K562 treated with DMSO at 1 percent for 48 hours (cell line): ENCODE results near the gene ZNF608. TPM values are rescaled to one million over a fixed set of nuclear protein-coding genes. Genes with fewer than 3 reads are reported as not detected.

ENCODE experiments used
- total RNA-seq: library from RNA; unstranded; fragments of 300-600 nt; gene quantifications from 2 replicates; pipeline ENCODE4 v1.2.3, GENCODE V29; 2022; ENCODE audit warnings: low replicate concordance; ENCODE audit errors: extremely low read depth

Gene ZNF608, protein sequence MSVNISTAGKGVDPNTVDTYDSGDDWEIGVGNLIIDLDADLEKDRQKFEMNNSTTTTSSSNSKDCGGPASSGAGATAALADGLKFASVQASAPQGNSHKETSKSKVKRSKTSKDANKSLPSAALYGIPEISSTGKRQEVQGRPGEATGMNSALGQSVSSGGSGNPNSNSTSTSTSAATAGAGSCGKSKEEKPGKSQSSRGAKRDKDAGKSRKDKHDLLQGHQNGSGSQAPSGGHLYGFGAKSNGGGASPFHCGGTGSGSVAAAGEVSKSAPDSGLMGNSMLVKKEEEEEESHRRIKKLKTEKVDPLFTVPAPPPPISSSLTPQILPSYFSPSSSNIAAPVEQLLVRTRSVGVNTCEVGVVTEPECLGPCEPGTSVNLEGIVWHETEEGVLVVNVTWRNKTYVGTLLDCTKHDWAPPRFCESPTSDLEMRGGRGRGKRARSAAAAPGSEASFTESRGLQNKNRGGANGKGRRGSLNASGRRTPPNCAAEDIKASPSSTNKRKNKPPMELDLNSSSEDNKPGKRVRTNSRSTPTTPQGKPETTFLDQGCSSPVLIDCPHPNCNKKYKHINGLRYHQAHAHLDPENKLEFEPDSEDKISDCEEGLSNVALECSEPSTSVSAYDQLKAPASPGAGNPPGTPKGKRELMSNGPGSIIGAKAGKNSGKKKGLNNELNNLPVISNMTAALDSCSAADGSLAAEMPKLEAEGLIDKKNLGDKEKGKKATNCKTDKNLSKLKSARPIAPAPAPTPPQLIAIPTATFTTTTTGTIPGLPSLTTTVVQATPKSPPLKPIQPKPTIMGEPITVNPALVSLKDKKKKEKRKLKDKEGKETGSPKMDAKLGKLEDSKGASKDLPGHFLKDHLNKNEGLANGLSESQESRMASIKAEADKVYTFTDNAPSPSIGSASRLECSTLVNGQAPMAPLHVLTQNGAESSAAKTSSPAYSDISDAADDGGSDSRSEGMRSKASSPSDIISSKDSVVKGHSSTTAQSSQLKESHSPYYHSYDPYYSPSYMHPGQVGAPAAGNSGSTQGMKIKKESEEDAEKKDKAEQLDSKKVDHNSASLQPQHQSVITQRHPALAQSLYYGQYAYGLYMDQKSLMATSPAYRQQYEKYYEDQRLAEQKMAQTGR (N-terminal part only)
- total RNA-seq: not detected in 2 replicates

DNA sequence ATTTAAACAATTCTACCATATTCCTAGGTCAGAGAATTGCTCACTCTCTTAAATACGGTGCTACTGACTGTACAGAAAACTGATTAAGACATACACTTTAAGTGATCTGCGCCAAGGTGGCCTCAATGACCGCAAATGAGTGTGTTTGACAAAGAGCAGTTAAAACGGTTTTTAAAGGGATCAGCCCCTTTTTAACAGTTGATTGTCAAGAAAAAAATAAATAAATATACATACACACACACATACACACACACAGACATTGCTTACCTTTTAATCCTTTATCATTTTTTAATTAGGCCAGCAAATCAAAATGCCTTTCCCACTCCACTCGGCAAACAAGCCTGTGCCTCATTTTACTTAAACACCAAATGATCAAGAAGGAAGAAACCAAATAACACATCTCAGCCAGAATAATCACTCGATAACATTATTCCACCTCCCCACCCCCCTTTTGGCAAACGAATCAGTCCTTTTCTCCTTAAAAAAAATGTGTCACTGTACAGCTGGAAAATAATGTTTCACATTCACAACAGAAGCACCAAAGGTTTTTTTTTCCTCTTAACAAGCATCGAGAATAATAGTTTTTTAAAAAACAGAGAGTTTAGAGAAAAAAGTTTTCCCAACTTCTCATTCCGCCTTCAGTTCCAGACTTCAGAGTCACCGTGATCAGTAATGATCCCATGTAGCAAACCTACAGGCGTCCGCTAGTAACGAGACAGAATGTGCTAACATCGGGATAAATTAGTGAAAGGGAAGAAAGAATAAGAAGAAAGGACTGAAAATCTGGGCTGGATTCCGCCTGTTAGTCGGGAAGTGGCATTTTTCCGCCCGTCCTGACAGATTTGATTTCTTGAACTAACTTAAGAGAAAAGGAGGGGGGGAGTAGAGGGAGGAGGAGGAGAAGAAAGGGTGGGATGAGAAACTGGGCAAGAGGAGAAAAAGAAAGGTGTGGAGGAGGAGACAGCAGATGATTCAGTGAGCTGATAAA is at the start of gene ZNF608:
Gene ZNF608, minus strand, starts transcription at position 712 of the 988 bp plus-strand sequence. CDS start 1,650 bp downstream, outside the sequence.

